GM23338 (cell line): Measurements from ENCODE around the gene DLG2. TPM values are rescaled to one million over a fixed set of nuclear protein-coding genes. Genes with fewer than 3 reads are reported as not detected.

ENCODE experiments used
- ATAC-seq: fragments of 200-7000 bp; cut with Tn5 transposase; 3 replicates; pipeline ENCODE4 v1.9.1; 2020
- DNase-seq: peaks from one replicate; pipeline ENCODE4 v3.0.0-alpha.2; 2015; ENCODE audit warnings: low spot score
- H2AFZ ChIP-seq: fragments of 200-600 bp; sonication (generic); 2 replicates; pipeline ENCODE4 v1.8.0; 2016; ENCODE audit warnings: antibody characterized with exemption, mild to moderate bottlenecking, moderate library complexity
- H3F3A ChIP-seq: fragments of 200-600 bp; sonication (generic); replicated peaks from 2 replicates; pipeline ENCODE4 v1.8.0; 2017; ENCODE audit warnings: antibody characterized with exemption, mixed run types, low read depth
- H3K27ac ChIP-seq: fragments of 200-600 bp; sonication (generic); 2 replicates; pipeline ENCODE4 v1.6.1; 2016; ENCODE audit warnings: low read depth
- H3K27me3 ChIP-seq: fragments of 200-600 bp; sonication (generic); 2 replicates; pipeline ENCODE4 v1.8.0; 2016; ENCODE audit warnings: mild to moderate bottlenecking, mixed run types, moderate library complexity; ENCODE audit not compliant: insufficient read depth
- H3K36me3 ChIP-seq: fragments of 200-600 bp; sonication (generic); 2 replicates; pipeline ENCODE4 v1.8.0; 2016; ENCODE audit warnings: mild to moderate bottlenecking; ENCODE audit not compliant: insufficient read depth
- H3K4me1 ChIP-seq: fragments of 200-600 bp; sonication (generic); 2 replicates; pipeline ENCODE4 v1.8.0; 2016; ENCODE audit warnings: mild to moderate bottlenecking, moderate library complexity; ENCODE audit not compliant: insufficient read depth
- H3K4me2 ChIP-seq: fragments of 200-600 bp; sonication (generic); 2 replicates; pipeline ENCODE4 v1.7.1; 2017; ENCODE audit warnings: mixed run types
- H3K4me3 ChIP-seq: fragments of 200-600 bp; sonication (generic); 2 replicates; pipeline ENCODE4 v1.6.1; 2016; ENCODE audit warnings: mixed run types
- H3K79me2 ChIP-seq: fragments of 200-600 bp; sonication (generic); replicated peaks from 2 replicates; pipeline ENCODE4 v1.8.0; 2017; ENCODE audit warnings: mild to moderate bottlenecking; ENCODE audit not compliant: insufficient read depth
- H3K9me2 ChIP-seq: fragments of 200-600 bp; sonication (generic); 2 replicates; pipeline ENCODE4 v1.8.0; 2017; ENCODE audit not compliant: insufficient read depth
- H4K20me1 ChIP-seq: fragments of 200-600 bp; sonication (generic); replicated peaks from 2 replicates; pipeline ENCODE4 v1.8.0; 2017; ENCODE audit warnings: mild to moderate bottlenecking; ENCODE audit not compliant: insufficient read depth
- H3K27ac Mint-ChIP-seq: 2 replicates; pipeline ENCODE4 v1.8.0; 2020; ENCODE audit warnings: inconsistent platforms, mild to moderate bottlenecking, moderate library complexity, mixed read lengths
- H3K27me3 Mint-ChIP-seq: 3 replicates; pipeline ENCODE4 v1.8.0; 2022; ENCODE audit warnings: low read depth, mild to moderate bottlenecking, moderate library complexity, mixed read lengths, inconsistent platforms; ENCODE audit not compliant: insufficient read depth, poor library complexity
- H3K36me3 Mint-ChIP-seq: 3 replicates; pipeline ENCODE4 v1.8.0; 2021; ENCODE audit warnings: low read depth, mild to moderate bottlenecking, inconsistent platforms, moderate library complexity, mixed read lengths
- H3K4me1 Mint-ChIP-seq: 3 replicates; pipeline ENCODE4 v1.8.0; 2020; ENCODE audit warnings: mild to moderate bottlenecking, inconsistent platforms, mixed read lengths
- H3K4me3 Mint-ChIP-seq: 3 replicates; pipeline ENCODE4 v1.8.0; 2021; ENCODE audit warnings: moderate library complexity, mild to moderate bottlenecking, inconsistent platforms, mixed read lengths
- H3K9me3 Mint-ChIP-seq: 3 replicates; pipeline ENCODE4 v1.8.0; 2020; ENCODE audit warnings: moderate library complexity, mild to moderate bottlenecking, inconsistent platforms, mixed read lengths
- CREB1 ChIP-seq: fragments of 250-450 bp; sonication (Bioruptor Pico); IDR thresholded peaks from 2 replicates; pipeline ENCODE4 v1.5.0; 2020; ENCODE audit warnings: low read depth, mild to moderate bottlenecking, moderate library complexity
- EZH2phosphoT487 ChIP-seq: fragments of 200-600 bp; sonication (generic); IDR thresholded peaks from one replicate; pipeline ENCODE4 v1.8.1; 2018; ENCODE audit warnings: antibody characterized with exemption; ENCODE audit not compliant: unreplicated experiment
- NANOG ChIP-seq: IDR thresholded peaks from 2 replicates; pipeline ENCODE4 v1.6.1; 2016; ENCODE audit warnings: antibody characterized with exemption, borderline replicate concordance
- POLR2AphosphoS5 ChIP-seq: IDR thresholded peaks from 2 replicates; pipeline ENCODE4 v1.6.1; 2016; ENCODE audit warnings: antibody characterized with exemption, low read depth
- polyA plus RNA-seq: library from polyadenylated mRNA; unstranded; fragments of >200 nt; fragmentation: Nextera tagmentation; extraction: Ambion mirVana; gene quantifications from 2 replicates; pipeline ENCODE4 v1.2.1, GENCODE V29; 2016
- total RNA-seq: library from RNA; depleted of rRNA; stranded (reverse); fragments of >200 nt; shearing (Covaris generic); gene quantifications from 2 replicates; pipeline ENCODE4 v1.2.3, GENCODE V29; 2014
- TF ChIP-seq, protein P1 (sequence below): fragments of 250-450 bp; sonication (Bioruptor Pico); IDR thresholded peaks from 2 replicates; pipeline ENCODE4 v1.5.0; 2020; ENCODE audit warnings: mild to moderate bottlenecking, moderate library complexity
- TF ChIP-seq, protein P2 (sequence below): IDR thresholded peaks from 2 replicates; pipeline ENCODE4 v1.6.1; 2016; ENCODE audit warnings: antibody characterized with exemption

Gene DLG2
- total and polyA plus RNA-seq, 2 experiments from 2014 or later = 19.8 to 21.5 TPM

DNA sequence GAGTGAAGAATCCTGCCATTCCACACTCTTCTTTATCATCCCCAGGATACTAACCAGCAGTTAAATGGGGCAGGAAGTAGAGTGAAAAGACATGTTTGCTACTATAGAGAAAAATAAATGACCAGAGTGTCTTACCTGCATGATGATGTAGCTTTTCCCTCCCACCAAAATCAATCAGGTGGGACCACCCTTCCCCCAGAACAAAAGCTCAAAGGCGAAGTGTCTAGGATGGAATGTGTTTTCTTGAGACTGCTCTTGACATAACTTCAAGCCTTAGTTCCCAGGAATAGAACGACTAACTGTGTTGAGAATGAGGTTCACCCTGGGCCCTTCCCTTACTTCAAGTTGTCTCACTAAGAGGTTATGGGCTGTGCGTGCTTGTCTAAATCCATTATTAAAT lies 2001.8 kb downstream of the DLG2 start (continued):
- TF ChIP-seq, protein P1, sequence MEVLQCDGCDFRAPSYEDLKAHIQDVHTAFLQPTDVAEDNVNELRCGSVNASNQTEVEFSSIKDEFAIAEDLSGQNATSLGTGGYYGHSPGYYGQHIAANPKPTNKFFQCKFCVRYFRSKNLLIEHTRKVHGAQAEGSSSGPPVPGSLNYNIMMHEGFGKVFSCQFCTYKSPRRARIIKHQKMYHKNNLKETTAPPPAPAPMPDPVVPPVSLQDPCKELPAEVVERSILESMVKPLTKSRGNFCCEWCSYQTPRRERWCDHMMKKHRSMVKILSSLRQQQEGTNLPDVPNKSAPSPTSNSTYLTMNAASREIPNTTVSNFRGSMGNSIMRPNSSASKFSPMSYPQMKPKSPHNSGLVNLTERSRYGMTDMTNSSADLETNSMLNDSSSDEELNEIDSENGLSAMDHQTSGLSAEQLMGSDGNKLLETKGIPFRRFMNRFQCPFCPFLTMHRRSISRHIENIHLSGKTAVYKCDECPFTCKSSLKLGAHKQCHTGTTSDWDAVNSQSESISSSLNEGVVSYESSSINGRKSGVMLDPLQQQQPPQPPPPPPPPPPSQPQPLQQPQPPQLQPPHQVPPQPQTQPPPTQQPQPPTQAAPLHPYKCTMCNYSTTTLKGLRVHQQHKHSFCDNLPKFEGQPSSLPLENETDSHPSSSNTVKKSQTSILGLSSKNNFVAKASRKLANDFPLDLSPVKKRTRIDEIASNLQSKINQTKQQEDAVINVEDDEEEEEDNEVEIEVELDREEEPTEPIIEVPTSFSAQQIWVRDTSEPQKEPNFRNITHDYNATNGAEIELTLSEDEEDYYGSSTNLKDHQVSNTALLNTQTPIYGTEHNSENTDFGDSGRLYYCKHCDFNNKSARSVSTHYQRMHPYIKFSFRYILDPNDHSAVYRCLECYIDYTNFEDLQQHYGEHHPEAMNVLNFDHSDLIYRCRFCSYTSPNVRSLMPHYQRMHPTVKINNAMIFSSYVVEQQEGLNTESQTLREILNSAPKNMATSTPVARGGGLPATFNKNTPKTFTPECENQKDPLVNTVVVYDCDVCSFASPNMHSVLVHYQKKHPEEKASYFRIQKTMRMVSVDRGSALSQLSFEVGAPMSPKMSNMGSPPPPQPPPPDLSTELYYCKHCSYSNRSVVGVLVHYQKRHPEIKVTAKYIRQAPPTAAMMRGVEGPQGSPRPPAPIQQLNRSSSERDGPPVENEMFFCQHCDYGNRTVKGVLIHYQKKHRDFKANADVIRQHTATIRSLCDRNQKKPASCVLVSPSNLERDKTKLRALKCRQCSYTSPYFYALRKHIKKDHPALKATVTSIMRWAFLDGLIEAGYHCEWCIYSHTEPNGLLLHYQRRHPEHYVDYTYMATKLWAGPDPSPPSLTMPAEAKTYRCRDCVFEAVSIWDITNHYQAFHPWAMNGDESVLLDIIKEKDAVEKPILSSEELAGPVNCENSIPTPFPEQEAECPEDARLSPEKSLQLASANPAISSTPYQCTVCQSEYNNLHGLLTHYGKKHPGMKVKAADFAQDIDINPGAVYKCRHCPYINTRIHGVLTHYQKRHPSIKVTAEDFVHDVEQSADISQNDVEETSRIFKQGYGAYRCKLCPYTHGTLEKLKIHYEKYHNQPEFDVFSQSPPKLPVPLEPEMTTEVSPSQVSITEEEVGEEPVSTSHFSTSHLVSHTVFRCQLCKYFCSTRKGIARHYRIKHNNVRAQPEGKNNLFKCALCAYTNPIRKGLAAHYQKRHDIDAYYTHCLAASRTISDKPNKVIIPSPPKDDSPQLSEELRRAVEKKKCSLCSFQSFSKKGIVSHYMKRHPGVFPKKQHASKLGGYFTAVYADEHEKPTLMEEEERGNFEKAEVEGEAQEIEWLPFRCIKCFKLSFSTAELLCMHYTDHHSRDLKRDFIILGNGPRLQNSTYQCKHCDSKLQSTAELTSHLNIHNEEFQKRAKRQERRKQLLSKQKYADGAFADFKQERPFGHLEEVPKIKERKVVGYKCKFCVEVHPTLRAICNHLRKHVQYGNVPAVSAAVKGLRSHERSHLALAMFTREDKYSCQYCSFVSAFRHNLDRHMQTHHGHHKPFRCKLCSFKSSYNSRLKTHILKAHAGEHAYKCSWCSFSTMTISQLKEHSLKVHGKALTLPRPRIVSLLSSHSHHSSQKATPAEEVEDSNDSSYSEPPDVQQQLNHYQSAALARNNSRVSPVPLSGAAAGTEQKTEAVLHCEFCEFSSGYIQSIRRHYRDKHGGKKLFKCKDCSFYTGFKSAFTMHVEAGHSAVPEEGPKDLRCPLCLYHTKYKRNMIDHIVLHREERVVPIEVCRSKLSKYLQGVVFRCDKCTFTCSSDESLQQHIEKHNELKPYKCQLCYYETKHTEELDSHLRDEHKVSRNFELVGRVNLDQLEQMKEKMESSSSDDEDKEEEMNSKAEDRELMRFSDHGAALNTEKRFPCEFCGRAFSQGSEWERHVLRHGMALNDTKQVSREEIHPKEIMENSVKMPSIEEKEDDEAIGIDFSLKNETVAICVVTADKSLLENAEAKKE (CRISPR knock-in tag) = no peak
- no peak for TF ChIP-seq CREB1
- no peak for TF ChIP-seq NANOG
- TF ChIP-seq POLR2AphosphoS5 = no peak

DNA sequence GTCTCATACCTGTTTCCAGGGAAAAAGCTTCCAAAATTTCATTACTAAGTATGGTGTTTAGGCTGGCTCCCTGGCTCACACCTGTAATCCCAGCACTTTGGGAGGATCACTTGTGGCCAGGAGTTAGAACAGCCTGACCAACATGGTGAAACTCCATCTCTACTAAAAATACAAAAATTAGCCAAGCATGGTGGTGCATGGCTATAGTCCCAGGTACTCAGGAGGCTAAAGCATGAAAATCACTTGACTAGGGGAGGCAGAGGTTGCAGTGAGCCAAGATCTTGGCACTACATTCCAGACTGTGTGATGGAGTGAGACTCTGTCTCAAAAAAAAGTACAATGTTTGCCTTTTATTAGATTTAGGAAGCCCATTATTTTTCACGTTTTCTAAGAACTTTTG lies 2009.5 kb downstream of the DLG2 start:
- DNase-seq = no peak
- Histone ChIP-seq H3F3A (no peaks in the 10 kb centered on the region), H3K4me1 (no peaks in the 10 kb centered on the region), H3K27ac (no peak overlapping the region), H3K27me3 (no peaks in the 10 kb centered on the region), H3K36me3 (no peaks in the 10 kb centered on the region), H3K79me2 (no peaks in the 10 kb centered on the region), H3K9me2 (no peaks in the 10 kb centered on the region), H3K4me2 (no peak overlapping the region), H4K20me1 (no peaks in the 10 kb centered on the region), H3K4me3 (no peak overlapping the region), H2AFZ (no peak overlapping the region)
- peaks cover 11% of the 10 kb centered on the region for H3K4me1 Mint-ChIP-seq
- no peak overlapping the region for H3K27ac Mint-ChIP-seq
- no peak for TF ChIP-seq EZH2phosphoT487
- TF ChIP-seq, protein P2, sequence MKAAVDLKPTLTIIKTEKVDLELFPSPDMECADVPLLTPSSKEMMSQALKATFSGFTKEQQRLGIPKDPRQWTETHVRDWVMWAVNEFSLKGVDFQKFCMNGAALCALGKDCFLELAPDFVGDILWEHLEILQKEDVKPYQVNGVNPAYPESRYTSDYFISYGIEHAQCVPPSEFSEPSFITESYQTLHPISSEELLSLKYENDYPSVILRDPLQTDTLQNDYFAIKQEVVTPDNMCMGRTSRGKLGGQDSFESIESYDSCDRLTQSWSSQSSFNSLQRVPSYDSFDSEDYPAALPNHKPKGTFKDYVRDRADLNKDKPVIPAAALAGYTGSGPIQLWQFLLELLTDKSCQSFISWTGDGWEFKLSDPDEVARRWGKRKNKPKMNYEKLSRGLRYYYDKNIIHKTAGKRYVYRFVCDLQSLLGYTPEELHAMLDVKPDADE = no peak
- TF ChIP-seq, protein P1 (CRISPR knock-in tag) = no peak
- no peak for TF ChIP-seq CREB1
- peaks cover 2% of the 10 kb centered on the region for H3K27me3 Mint-ChIP-seq
- no peak overlapping the region for H3K4me3 Mint-ChIP-seq
- no peaks in the 10 kb centered on the region for H3K9me3 Mint-ChIP-seq
- ATAC-seq = no peak
- H3K36me3 Mint-ChIP-seq = no peaks in the 10 kb centered on the region
